GM12872 (cell line): ENCODE measurements around the gene GALNT5.

Source experiments
- TF ChIP-seq, protein P1 (sequence below): IDR thresholded peaks from 3 replicates; pipeline ENCODE4 v1.5.1; 2011; ENCODE audit warnings: low read depth, mild to moderate bottlenecking, low read length, moderate library complexity; ENCODE audit not compliant: insufficient read depth

Gene GALNT5

DNA sequence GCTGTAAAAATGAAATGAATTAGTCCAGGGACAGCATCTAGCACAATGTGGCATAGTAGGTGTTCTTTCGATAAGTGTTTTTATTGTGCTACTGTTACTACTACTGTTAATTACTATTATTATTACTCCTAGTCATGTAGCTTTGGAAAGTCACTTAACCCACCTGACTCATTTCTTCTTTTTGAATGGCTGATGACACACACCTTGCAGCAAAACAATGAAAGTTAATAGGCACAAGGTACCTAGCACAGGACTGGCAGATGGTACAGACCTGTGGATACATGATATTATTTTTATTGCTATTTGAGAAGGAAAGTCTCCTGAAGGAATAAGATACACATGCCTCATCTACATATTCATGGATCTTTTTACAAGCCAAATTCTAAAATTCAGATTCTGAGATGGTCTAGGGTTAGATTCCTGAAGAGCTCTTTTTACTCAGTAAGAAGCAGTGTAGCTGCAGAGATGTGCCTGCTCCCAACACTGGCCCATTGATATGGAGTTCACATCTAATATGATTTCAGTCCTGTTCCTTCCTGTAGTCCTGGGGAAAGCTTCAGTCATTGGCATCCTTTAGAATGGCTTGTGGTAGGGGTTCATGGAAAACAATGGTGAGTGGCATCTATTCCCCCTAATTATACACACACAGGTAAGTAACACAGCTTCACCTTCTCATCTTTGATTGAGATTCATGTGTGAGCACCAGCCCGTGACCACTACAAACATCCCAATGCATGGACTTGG, 76.0 kb downstream of the GALNT5 start:
- TF ChIP-seq, protein P1, sequence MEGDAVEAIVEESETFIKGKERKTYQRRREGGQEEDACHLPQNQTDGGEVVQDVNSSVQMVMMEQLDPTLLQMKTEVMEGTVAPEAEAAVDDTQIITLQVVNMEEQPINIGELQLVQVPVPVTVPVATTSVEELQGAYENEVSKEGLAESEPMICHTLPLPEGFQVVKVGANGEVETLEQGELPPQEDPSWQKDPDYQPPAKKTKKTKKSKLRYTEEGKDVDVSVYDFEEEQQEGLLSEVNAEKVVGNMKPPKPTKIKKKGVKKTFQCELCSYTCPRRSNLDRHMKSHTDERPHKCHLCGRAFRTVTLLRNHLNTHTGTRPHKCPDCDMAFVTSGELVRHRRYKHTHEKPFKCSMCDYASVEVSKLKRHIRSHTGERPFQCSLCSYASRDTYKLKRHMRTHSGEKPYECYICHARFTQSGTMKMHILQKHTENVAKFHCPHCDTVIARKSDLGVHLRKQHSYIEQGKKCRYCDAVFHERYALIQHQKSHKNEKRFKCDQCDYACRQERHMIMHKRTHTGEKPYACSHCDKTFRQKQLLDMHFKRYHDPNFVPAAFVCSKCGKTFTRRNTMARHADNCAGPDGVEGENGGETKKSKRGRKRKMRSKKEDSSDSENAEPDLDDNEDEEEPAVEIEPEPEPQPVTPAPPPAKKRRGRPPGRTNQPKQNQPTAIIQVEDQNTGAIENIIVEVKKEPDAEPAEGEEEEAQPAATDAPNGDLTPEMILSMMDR: no peak

DNA sequence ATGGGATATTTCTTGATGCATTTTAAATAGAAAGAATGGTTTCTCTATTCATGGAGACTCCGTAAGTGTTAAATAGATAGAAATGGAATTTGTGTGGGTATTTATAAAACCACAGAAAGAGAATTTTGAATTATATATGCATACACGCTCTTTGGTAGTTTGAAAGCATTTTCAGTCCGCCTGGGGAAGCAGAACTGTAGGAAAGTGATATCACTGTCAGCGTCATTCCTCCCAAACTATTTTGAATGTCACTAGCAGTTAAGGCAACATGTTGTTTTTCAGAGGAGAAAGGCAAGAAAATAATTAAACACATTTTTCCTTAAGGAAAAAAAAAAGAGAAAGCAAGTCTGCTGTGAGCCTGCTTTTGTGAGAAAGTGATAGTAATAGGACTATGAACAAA, 76.8 kb downstream of the GALNT5 start:
- TF ChIP-seq, protein P1: no peak

DNA sequence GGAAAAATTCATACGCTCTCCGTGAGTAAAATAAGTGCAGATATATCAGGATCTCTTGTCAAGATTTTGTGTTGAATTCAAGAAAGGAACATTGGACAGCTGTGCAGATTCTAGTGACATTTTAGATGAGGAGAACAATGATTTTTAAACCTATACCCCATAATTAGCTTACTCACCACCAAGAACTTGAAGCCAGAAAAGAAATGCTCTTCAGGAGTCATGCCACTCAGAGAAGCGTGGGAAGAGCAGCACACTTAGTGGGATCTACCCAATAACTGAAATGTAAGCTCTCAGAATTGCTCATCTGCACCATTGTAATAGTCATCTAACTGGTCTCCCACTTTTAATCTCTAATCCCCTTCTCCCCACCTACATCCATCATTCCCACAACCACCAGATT, 77.3 kb downstream of the GALNT5 start:
- TF ChIP-seq, protein P1: no peak

DNA sequence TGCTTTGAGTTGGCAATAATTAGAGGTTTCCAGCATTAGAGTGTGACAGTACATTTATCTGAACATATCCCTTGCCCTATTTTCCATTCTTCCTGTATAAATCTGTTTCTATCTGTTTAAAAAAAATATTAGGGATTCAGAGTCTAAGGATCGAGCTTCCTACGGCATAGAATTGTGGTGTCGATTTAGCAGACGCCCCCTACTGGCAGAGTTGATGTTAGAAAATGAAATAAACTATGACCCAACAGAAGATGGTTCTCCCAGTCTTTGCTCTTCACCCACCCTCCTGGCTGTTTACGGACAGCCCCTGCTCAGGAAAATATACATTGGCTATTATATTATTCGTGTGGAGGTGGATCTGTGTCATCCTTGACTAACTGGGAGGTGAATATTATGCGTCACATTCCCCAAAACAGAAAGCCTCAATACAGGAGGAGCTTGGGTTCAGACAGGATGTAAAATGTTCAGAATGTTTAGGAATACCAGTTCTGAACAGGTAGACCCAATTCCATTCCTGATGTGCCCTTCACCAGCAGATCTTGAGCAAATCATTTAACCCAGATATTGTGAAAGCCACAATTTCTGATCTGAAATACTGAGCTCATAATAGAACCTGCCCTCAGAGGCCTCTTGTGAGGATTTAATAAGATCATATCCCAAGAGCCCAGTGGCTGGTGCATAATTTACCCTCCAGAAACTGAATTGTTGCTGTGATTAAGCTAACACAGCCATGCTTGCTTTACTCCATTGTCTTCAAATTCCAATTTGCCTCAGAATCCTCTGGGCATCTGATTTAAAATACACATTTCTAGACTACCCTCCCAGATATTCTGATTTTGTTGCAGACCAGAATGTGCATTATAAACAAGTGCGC, 78.9 kb downstream of the GALNT5 start:
- TF ChIP-seq, protein P1: peak; percentile 80

DNA sequence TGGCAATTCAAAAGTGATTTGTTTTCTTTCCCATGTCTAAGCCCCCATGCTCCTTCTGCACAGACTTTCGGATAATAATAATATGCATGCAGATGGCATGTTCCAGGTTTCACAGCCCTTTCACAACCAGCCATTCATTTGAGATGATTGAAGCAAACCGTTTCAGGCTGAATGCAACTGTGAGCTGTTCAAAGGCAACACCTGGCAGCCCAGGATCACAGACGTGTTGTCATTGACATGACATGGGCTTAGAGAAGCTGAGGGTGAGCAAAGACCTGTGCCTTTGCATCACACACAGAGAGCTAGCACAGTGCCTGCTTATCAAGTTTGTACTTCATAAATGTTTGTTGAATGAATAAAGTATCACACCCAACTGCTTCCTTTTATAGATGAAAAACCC, 80.5 kb downstream of the GALNT5 start:
- TF ChIP-seq, protein P1: no peak

DNA sequence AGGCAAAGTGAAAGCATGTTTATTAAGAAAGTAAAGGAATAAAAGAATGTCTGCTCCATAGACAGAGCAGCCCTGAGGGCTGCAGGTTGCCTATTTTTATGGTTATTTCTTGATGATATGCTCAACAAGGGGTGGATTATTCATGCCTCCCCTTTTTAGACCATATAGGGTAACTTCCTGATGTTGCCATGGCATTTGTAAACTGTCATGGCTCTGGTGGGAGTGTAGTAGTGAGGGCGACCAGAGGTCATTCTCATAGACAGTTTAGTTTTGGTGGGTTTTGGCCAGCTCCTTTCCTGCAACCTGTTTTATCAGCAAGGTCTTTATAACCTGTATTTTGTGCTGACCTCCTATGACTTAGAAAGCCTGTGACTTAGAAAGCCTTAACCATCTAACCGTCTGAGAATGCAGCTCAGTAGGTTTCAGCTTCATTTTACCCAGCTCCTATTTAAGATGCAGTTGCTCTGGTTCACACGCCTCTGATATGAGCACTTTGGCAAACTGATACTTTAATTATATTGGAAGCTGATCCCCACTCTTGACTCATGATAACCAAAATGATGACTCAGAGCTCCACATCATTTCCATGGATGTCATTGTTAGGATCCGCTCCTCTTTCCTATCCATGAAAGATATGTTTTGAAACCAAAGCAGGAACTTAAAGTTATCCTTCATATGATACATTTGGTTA, 82.6 kb downstream of the GALNT5 start:
- TF ChIP-seq, protein P1: no peak
